PC-3 (cell line): ENCODE data around the gene PGF. TPM values are rescaled to one million over a fixed set of nuclear protein-coding genes. Genes with fewer than 3 reads are reported as not detected.

Source experiments
- ATAC-seq: fragments of 200-7000 bp; cut with Tn5 transposase; 2 replicates; pipeline ENCODE4 v1.9.1; 2020; ENCODE audit warnings: mild to moderate bottlenecking, moderate library complexity
- BruUV-seq: library from RNA; stranded (reverse); fragments of 400-500 nt; replicated peaks from 2 replicates; lab custom pipeline; 2021; lab: Mats Ljungman, UMichigan
- CTCF ChIA-PET: fragments of 300-600 bp; sonication (Branson Sonifier 250); formaldehyde crosslinking; loops from one replicate; lab custom pipeline; 2022; ENCODE audit warnings: antibody characterized with exemption; lab: Charles Lee
- POLR2A ChIA-PET: fragments of 300-600 bp; sonication (Branson Sonifier 250); formaldehyde crosslinking; loops from one replicate; lab custom pipeline; 2022; ENCODE audit warnings: antibody characterized with exemption; ENCODE audit not compliant: unreplicated experiment; lab: Charles Lee
- DNase-seq: peaks from one replicate; pipeline ENCODE4 v3.0.0-alpha.2; 2015
- H2AFZ ChIP-seq: fragments of 300-600 bp; sonication (generic); 2 replicates; pipeline ENCODE4 v1.6.0; 2016; ENCODE audit warnings: antibody characterized with exemption, low read length
- H3F3A ChIP-seq: fragments of 300-600 bp; sonication (generic); one replicate; pipeline ENCODE4 v1.6.0; 2017; ENCODE audit warnings: antibody characterized with exemption, low read length, control low read depth, mild to moderate bottlenecking; ENCODE audit not compliant: unreplicated experiment
- H3K27ac ChIP-seq: fragments of 300-600 bp; sonication (generic); 2 replicates; pipeline ENCODE4 v1.5.1; 2016; ENCODE audit warnings: mild to moderate bottlenecking, low read length
- H3K27me3 ChIP-seq: fragments of 300-600 bp; sonication (generic); 2 replicates; pipeline ENCODE4 v1.6.1; 2016; ENCODE audit warnings: low read length, mixed read lengths
- H3K36me3 ChIP-seq: fragments of 300-600 bp; sonication (generic); 2 replicates; pipeline ENCODE4 v1.6.1; 2016; ENCODE audit warnings: low read depth, mixed run types, low read length, mixed read lengths
- H3K4me1 ChIP-seq: fragments of 300-600 bp; sonication (generic); 2 replicates; pipeline ENCODE4 v1.5.1; 2016; ENCODE audit warnings: low read length; ENCODE audit not compliant: insufficient read depth
- H3K4me2 ChIP-seq: fragments of 300-600 bp; sonication (generic); 2 replicates; pipeline ENCODE4 v1.6.0; 2016; ENCODE audit warnings: low read length
- H3K4me3 ChIP-seq: fragments of 300-600 bp; sonication (generic); 2 replicates; pipeline ENCODE4 v1.5.1; 2016; ENCODE audit warnings: mild to moderate bottlenecking, low read length, mixed read lengths
- H3K79me2 ChIP-seq: fragments of 300-600 bp; sonication (generic); 2 replicates; pipeline ENCODE4 v1.6.1; 2017; ENCODE audit warnings: low read length, mixed read lengths
- H3K9ac ChIP-seq: fragments of 300-600 bp; sonication (generic); 2 replicates; pipeline ENCODE4 v1.6.0; 2016; ENCODE audit warnings: mild to moderate bottlenecking, low read length
- H3K9me2 ChIP-seq: fragments of 300-600 bp; sonication (generic); replicated peaks from 2 replicates; pipeline ENCODE4 v1.6.1; 2016; ENCODE audit warnings: mixed run types, low read length, mixed read lengths
- H3K9me3 ChIP-seq: fragments of 300-600 bp; sonication (generic); 2 replicates; pipeline ENCODE4 v1.6.1; 2016; ENCODE audit warnings: low read length, mixed read lengths
- H4K20me1 ChIP-seq: fragments of 300-600 bp; sonication (generic); 2 replicates; pipeline ENCODE4 v1.6.1; 2016; ENCODE audit warnings: low read length, mixed read lengths
- CTCF ChIP-seq: fragments of 300-600 bp; sonication (generic); conservative IDR thresholded peaks from 2 replicates; pipeline ENCODE4 v1.5.1; 2017; ENCODE audit warnings: antibody characterized with exemption, low read depth, mild to moderate bottlenecking, low read length
- EZH2 ChIP-seq: fragments of 300-600 bp; sonication (generic); IDR thresholded peaks from one replicate; pipeline ENCODE4 v1.6.1; 2017; ENCODE audit warnings: antibody characterized with exemption, mild to moderate bottlenecking, low read length; ENCODE audit not compliant: unreplicated experiment
- EZH2phosphoT487 ChIP-seq: fragments of 300-600 bp; sonication (generic); IDR thresholded peaks from 2 replicates; pipeline ENCODE4 v1.6.1; 2018; ENCODE audit warnings: mild to moderate bottlenecking, antibody characterized with exemption, low read length, borderline replicate concordance
- intact Hi-C: fragments of 100-400 bp; cut with micrococcal nuclease; formaldehyde crosslinking; loops from 2 replicates; pipeline ENCODE4 v1.9.0; 2023
- total RNA-seq: library from RNA; depleted of rRNA; stranded (reverse); fragments of >200 nt; gene quantifications from 2 replicates; pipeline ENCODE4 v1.2.3, GENCODE V29; 2014

PGF gene
- total RNA-seq, 1 experiment from 2014 or later: 0.26 TPM

- no peak for TF ChIP-seq EZH2phosphoT487
- TF ChIP-seq EZH2: no peak
- no peak for TF ChIP-seq CTCF
- no peaks in the 10 kb centered on the region for H3K27me3 ChIP-seq
- no peaks in the 10 kb centered on the region for H3K4me1 ChIP-seq
- no peak overlapping the region for H3K9ac ChIP-seq
- H3K27ac ChIP-seq: no peak overlapping the region
- ATAC-seq (no peak), DNase-seq (no peak)
- H2AFZ ChIP-seq: no peak overlapping the region
- no peaks in the 10 kb centered on the region for H3K9me3 ChIP-seq
- no peaks in the 10 kb centered on the region for H3K9me2 ChIP-seq
- POLR2A ChIA-PET: no interaction called here
- H3K36me3 ChIP-seq: no peaks in the 10 kb centered on the region
- H3K79me2 ChIP-seq: no peaks in the 10 kb centered on the region
- H3K4me2 ChIP-seq: no peak overlapping the region
- H4K20me1 ChIP-seq: no peaks in the 10 kb centered on the region
- no peaks in the 10 kb centered on the region for H3F3A ChIP-seq
- CTCF ChIA-PET: no interaction called here
- BruUV-seq: no TSS peak
- H3K4me3 ChIP-seq: no peak overlapping the region
- intact Hi-C loops: no loop called here
Observed at GRCh38 chr14:74911221-74911620, 44.2 kb downstream of the PGF start.

- Histone ChIP-seq H2AFZ (no peak overlapping the region), H3K4me2 (no peak overlapping the region), H3F3A (no peaks in the 10 kb centered on the region), H3K9me3 (no peaks in the 10 kb centered on the region), H3K79me2 (no peaks in the 10 kb centered on the region), H3K9me2 (no peaks in the 10 kb centered on the region), H3K27ac (no peak overlapping the region), H3K36me3 (no peaks in the 10 kb centered on the region), H3K27me3 (no peaks in the 10 kb centered on the region), H4K20me1 (no peaks in the 10 kb centered on the region), H3K4me1 (no peaks in the 10 kb centered on the region), H3K4me3 (no peak overlapping the region), H3K9ac (no peak overlapping the region)
- no TSS peak for BruUV-seq
- intact Hi-C loops: no loop called here
- ChIA-PET CTCF (no interaction called here), POLR2A (no interaction called here)
- TF ChIP-seq EZH2phosphoT487 (no peak), EZH2 (no peak)
- DNase-seq: no peak
- no peak for ATAC-seq
Observed at GRCh38 chr14:74910556-74910955, 44.8 kb downstream of the PGF start.

DNA sequence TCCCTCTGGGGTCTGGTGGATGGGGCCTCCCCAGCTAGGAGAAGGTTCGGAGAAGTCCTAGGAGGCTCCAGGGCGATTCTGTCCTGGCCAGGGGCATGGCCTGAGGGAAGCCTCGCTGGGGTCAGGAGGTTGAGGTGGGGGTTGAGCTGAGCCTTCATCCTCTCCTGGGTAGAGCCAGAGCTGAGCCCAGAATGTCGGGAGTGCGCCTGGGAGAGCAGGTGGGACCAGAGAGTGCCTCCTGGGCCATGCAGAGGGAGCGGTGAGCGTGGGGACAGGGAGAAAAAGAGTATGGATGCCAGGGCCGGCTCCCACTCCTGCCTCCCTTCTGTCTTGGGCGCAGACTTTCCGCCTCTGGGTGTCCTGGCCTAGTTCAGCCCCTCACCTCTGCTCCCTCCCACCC is 45.5 kb downstream of the PGF start:
- ChIA-PET CTCF (no interaction called here), POLR2A (no interaction called here)
- Histone ChIP-seq H3K9me2 (no peaks in the 10 kb centered on the region), H3K27ac (no peak overlapping the region), H3K79me2 (no peaks in the 10 kb centered on the region), H3F3A (no peaks in the 10 kb centered on the region), H2AFZ (no peak overlapping the region), H3K27me3 (no peaks in the 10 kb centered on the region), H3K4me3 (no peak overlapping the region), H3K36me3 (no peaks in the 10 kb centered on the region), H4K20me1 (no peaks in the 10 kb centered on the region), H3K4me1 (no peaks in the 10 kb centered on the region), H3K4me2 (no peak overlapping the region), H3K9me3 (no peaks in the 10 kb centered on the region), H3K9ac (no peak overlapping the region)
- no peak for ATAC-seq
- DNase-seq: no peak
- no TSS peak for BruUV-seq
- intact Hi-C loops: no loop called here
- TF ChIP-seq CTCF: no peak
- TF ChIP-seq EZH2: no peak
- no peak for TF ChIP-seq EZH2phosphoT487
